Stomach smooth muscle (tissue), 2 donors: ENCODE measurements around the gene CDH4.

ENCODE experiments used
- H3K27ac ChIP-seq: one replicate; pipeline ENCODE4 v1.7.0; 2013; ENCODE audit warnings: mild to moderate bottlenecking, low read length, inconsistent platforms
- H3K27me3 ChIP-seq, 2 donors: one replicate each; pipeline ENCODE4 v1.7.0; 2013; ENCODE audit warnings: low read length in 2 of 2; ENCODE audit not compliant: insufficient read depth in 2 of 2, control insufficient read depth in 1 of 2
- H3K36me3 ChIP-seq, 2 donors: one replicate each; pipeline ENCODE4 v1.7.0; 2013; ENCODE audit warnings: low read length in 2 of 2; ENCODE audit not compliant: control insufficient read depth in 2 of 2, insufficient read depth in 2 of 2
- H3K4me1 ChIP-seq: one replicate; pipeline ENCODE4 v1.7.0; 2013; ENCODE audit warnings: low read length; ENCODE audit not compliant: control insufficient read depth, insufficient read depth
- H3K4me3 ChIP-seq, 2 donors: one replicate each; pipeline ENCODE4 v1.7.0; 2013; ENCODE audit warnings: low read length in 2 of 2
- H3K9ac ChIP-seq, 2 donors: one replicate each; pipeline ENCODE4 v1.7.0; 2013; ENCODE audit warnings: low read length in 2 of 2, mild to moderate bottlenecking in 1 of 2
- H3K9me3 ChIP-seq, 2 donors: one replicate each; pipeline ENCODE4 v1.7.0; 2013; ENCODE audit warnings: low read length in 2 of 2; ENCODE audit not compliant: control insufficient read depth in 2 of 2
- donor health status: healthy.
- donor health status: Pancreatic carcinoma.

The CDH4 gene

GRCh38 chr20:61935926-61936700 lies 684.1 kb downstream of the CDH4 start:
- Histone ChIP-seq H3K27me3 (peaks cover 11 to 12% of the 10 kb centered on the region in 2 donors), H3K4me1 (no peaks in the 10 kb centered on the region), H3K9me3 (no peaks in the 10 kb centered on the region), H3K4me3 (no peak overlapping the region), H3K27ac (no peak overlapping the region), H3K36me3 (no peaks in the 10 kb centered on the region), H3K9ac (no peak overlapping the region)

GRCh38 chr20:61936701-61937131 lies 684.7 kb downstream of the CDH4 start:
- Histone ChIP-seq H3K9me3 (no peaks in the 10 kb centered on the region), H3K27me3 (peaks cover 11 to 12% of the 10 kb centered on the region in 2 donors), H3K4me1 (no peaks in the 10 kb centered on the region), H3K9ac (no peak overlapping the region), H3K27ac (no peak overlapping the region), H3K4me3 (no peak overlapping the region), H3K36me3 (no peaks in the 10 kb centered on the region)

- Histone ChIP-seq H3K27me3 (peaks cover 11 to 12% of the 10 kb centered on the region in 2 donors), H3K4me3 (no peak overlapping the region), H3K36me3 (no peaks in the 10 kb centered on the region), H3K27ac (no peak overlapping the region), H3K9ac (no peak overlapping the region), H3K9me3 (no peaks in the 10 kb centered on the region), H3K4me1 (no peaks in the 10 kb centered on the region)
Observed at GRCh38 chr20:61937146-61937962, 685.3 kb downstream of the CDH4 start.

GRCh38 chr20:61937963-61938838 lies 686.1 kb downstream of the CDH4 start:
- Histone ChIP-seq H3K36me3 (no peaks in the 10 kb centered on the region), H3K27ac (no peak overlapping the region), H3K4me3 (no peak overlapping the region), H3K4me1 (no peaks in the 10 kb centered on the region), H3K27me3 (peaks cover 11 to 12% of the 10 kb centered on the region in 2 donors), H3K9ac (no peak overlapping the region), H3K9me3 (no peaks in the 10 kb centered on the region)

GRCh38 chr20:61938839-61939690 lies 687.0 kb downstream of the CDH4 start:
- Histone ChIP-seq H3K4me3 (no peak overlapping the region), H3K4me1 (no peaks in the 10 kb centered on the region), H3K36me3 (no peaks in the 10 kb centered on the region), H3K9me3 (no peaks in the 10 kb centered on the region), H3K9ac (no peak overlapping the region), H3K27me3 (peaks cover 7 to 8% of the 10 kb centered on the region in 2 donors), H3K27ac (no peak overlapping the region)

- Histone ChIP-seq H3K9me3 (no peaks in the 10 kb centered on the region), H3K4me3 (no peak overlapping the region), H3K27ac (no peak overlapping the region), H3K9ac (no peak overlapping the region), H3K36me3 (no peaks in the 10 kb centered on the region), H3K4me1 (no peaks in the 10 kb centered on the region), H3K27me3 (peaks cover 7 to 8% of the 10 kb centered on the region in 2 donors)
Observed at GRCh38 chr20:61939691-61940360, 687.8 kb downstream of the CDH4 start.

GRCh38 chr20:61940491-61940890 lies 688.4 kb downstream of the CDH4 start:
- Histone ChIP-seq H3K9me3 (no peaks in the 10 kb centered on the region), H3K4me3 (no peak overlapping the region), H3K9ac (no peak overlapping the region), H3K36me3 (no peaks in the 10 kb centered on the region), H3K27me3 (peaks cover 7 to 8% of the 10 kb centered on the region in 2 donors), H3K4me1 (no peaks in the 10 kb centered on the region), H3K27ac (no peak overlapping the region)

- Histone ChIP-seq H3K9me3 (no peaks in the 10 kb centered on the region), H3K27me3 (peaks cover 7 to 8% of the 10 kb centered on the region in 2 donors), H3K4me1 (no peaks in the 10 kb centered on the region), H3K4me3 (no peak overlapping the region), H3K9ac (no peak overlapping the region), H3K36me3 (no peaks in the 10 kb centered on the region), H3K27ac (no peak overlapping the region)
Observed at GRCh38 chr20:61940976-61941720, 689.1 kb downstream of the CDH4 start.

GRCh38 chr20:61941721-61942405 lies 689.8 kb downstream of the CDH4 start:
- Histone ChIP-seq H3K36me3 (no peaks in the 10 kb centered on the region), H3K27ac (no peak overlapping the region), H3K9ac (no peak overlapping the region), H3K27me3 (peaks cover 3 to 4% of the 10 kb centered on the region in 2 donors), H3K4me3 (no peak overlapping the region), H3K4me1 (no peaks in the 10 kb centered on the region), H3K9me3 (no peaks in the 10 kb centered on the region)
